NAMALWA (cell line): ENCODE data around the gene ANTKMT.
"Not testable (repeated sequence)": the region's sequence is repeated elsewhere in the genome, so short reads cannot be mapped to it uniquely, and the experiment has no call there.

Experiments
- DNase-seq: peaks from one replicate; pipeline ENCODE4 v3.0.0-alpha.2; 2015; ENCODE audit warnings: low spot score

ANTKMT gene

GRCh38 chr16:743794-744500 lies 23.0 kb downstream of the ANTKMT start:
- peak; percentile 59 for DNase-seq

- DNase-seq = peak; percentile 56
These were observed 24.8 kb downstream of the ANTKMT start for GRCh38 chr16:745739-746138.

- DNase-seq = no peak
These were observed 25.7 kb downstream of the ANTKMT start for GRCh38 chr16:746637-747036.

- no peak for DNase-seq
These were observed 27.2 kb downstream of the ANTKMT start for GRCh38 chr16:747978-748746.

- DNase-seq = no peak
These were observed 28.1 kb downstream of the ANTKMT start for GRCh38 chr16:749010-749409.

GRCh38 chr16:750485-750884 lies 29.5 kb downstream of the ANTKMT start:
- no peak for DNase-seq

- no peak for DNase-seq
These were observed 30.4 kb downstream of the ANTKMT start for GRCh38 chr16:751152-752006.

- no peak for DNase-seq
These were observed 31.0 kb downstream of the ANTKMT start for GRCh38 chr16:752007-752312.

GRCh38 chr16:754121-754607 lies 33.2 kb downstream of the ANTKMT start:
- not testable (repeated sequence) for DNase-seq

- DNase-seq = no peak
These were observed 33.7 kb downstream of the ANTKMT start for GRCh38 chr16:754656-755055.

- no peak for DNase-seq
These were observed 35.5 kb downstream of the ANTKMT start for GRCh38 chr16:756428-756827.

GRCh38 chr16:759110-759910 lies 38.4 kb downstream of the ANTKMT start:
- DNase-seq = no peak

GRCh38 chr16:760065-760464 lies 39.1 kb downstream of the ANTKMT start:
- no peak for DNase-seq

- no peak for DNase-seq
These were observed 39.8 kb downstream of the ANTKMT start, which contains the start of gene MSLN for GRCh38 chr16:760545-761343. Gene MSLN, plus strand, starts transcription at chr16:760734. Its CDS starts 1,947 bp downstream, at chr16:762681.

GRCh38 chr16:761625-762513 lies 40.9 kb downstream of the ANTKMT start:
- no peak for DNase-seq

GRCh38 chr16:762595-763268 lies 41.8 kb downstream of the ANTKMT start:
- DNase-seq = no peak

GRCh38 chr16:763369-764183 lies 42.6 kb downstream of the ANTKMT start:
- no peak for DNase-seq

- DNase-seq = no peak
These were observed 43.3 kb downstream of the ANTKMT start for GRCh38 chr16:764184-764750.
